Measurements from ENCODE around the gene OR6Y1.

The OR6Y1 gene

GRCh38 chr1:158527190-158527815 is 26.9 kb downstream of the OR6Y1 start:
- H3K9me3 Mint-ChIP-seq: peaks cover 31% of the 10 kb centered on the region

GRCh38 chr1:158521666-158522058 is 32.5 kb downstream of the OR6Y1 start:
- Mint-ChIP-seq H3K27ac (no peak overlapping the region), H3K9me3 (peaks cover 6% of the 10 kb centered on the region), H3K36me3 (ENCODE audit: low read depth) (no peaks in the 10 kb centered on the region), H3K4me1 (ENCODE audit: low read depth) (no peaks in the 10 kb centered on the region), H3K4me3 (no peak overlapping the region), H3K27me3 (peaks cover 7% of the 10 kb centered on the region)
- intact Hi-C loops (cut with micrococcal nuclease): no loop called here

More at GRCh38 chr1:158527190-158527815, 26.9 kb downstream of the OR6Y1 start:
- H3K27me3 Mint-ChIP-seq: peaks cover 12% of the 10 kb centered on the region
- no peaks in the 10 kb centered on the region for H3K4me1 Mint-ChIP-seq (ENCODE audit: low read depth)
- no peaks in the 10 kb centered on the region for H3K36me3 Mint-ChIP-seq (ENCODE audit: low read depth)
- H3K27ac Mint-ChIP-seq: no peak overlapping the region
- intact Hi-C loops (cut with micrococcal nuclease): no loop called here
- H3K4me3 Mint-ChIP-seq: no peak overlapping the region

- H3K4me3 Mint-ChIP-seq: no peak overlapping the region
- H3K9me3 Mint-ChIP-seq: peaks cover under 1% of the 10 kb centered on the region
- H3K36me3 Mint-ChIP-seq (ENCODE audit: low read depth): no peaks in the 10 kb centered on the region
- H3K27me3 Mint-ChIP-seq: peaks cover 7% of the 10 kb centered on the region
- no peak overlapping the region for H3K27ac Mint-ChIP-seq
- intact Hi-C loops (cut with micrococcal nuclease): no loop called here
- H3K4me1 Mint-ChIP-seq (ENCODE audit: low read depth): no peaks in the 10 kb centered on the region
Observed at GRCh38 chr1:158520955-158521665, 33.1 kb downstream of the OR6Y1 start.

GRCh38 chr1:158520021-158520420 is 34.2 kb downstream of the OR6Y1 start:
- Mint-ChIP-seq H3K27ac (no peak overlapping the region), H3K27me3 (peaks cover 9% of the 10 kb centered on the region), H3K4me3 (no peak overlapping the region), H3K4me1 (ENCODE audit: low read depth) (no peaks in the 10 kb centered on the region), H3K9me3 (no peaks in the 10 kb centered on the region), H3K36me3 (ENCODE audit: low read depth) (no peaks in the 10 kb centered on the region)
- intact Hi-C loops (cut with micrococcal nuclease): no loop called here

- H3K4me3 Mint-ChIP-seq: no peak overlapping the region
- intact Hi-C loops (cut with micrococcal nuclease): no loop called here
- peaks cover 6% of the 10 kb centered on the region for H3K27me3 Mint-ChIP-seq
- H3K9me3 Mint-ChIP-seq: no peaks in the 10 kb centered on the region
- no peaks in the 10 kb centered on the region for H3K4me1 Mint-ChIP-seq (ENCODE audit: low read depth)
- no peaks in the 10 kb centered on the region for H3K36me3 Mint-ChIP-seq (ENCODE audit: low read depth)
- no peak overlapping the region for H3K27ac Mint-ChIP-seq
Observed at GRCh38 chr1:158516966-158517365, 37.2 kb downstream of the OR6Y1 start.

- no peak overlapping the region for H3K27ac Mint-ChIP-seq
- no peaks in the 10 kb centered on the region for H3K36me3 Mint-ChIP-seq (ENCODE audit: low read depth)
- H3K4me1 Mint-ChIP-seq (ENCODE audit: low read depth): peaks cover 13% of the 10 kb centered on the region
- H3K4me3 Mint-ChIP-seq: no peak overlapping the region
- intact Hi-C loops (cut with micrococcal nuclease): loop anchor here (10.0 kb wide), 1 partner anchor 285 kb away; no protein-coding TSS in a partner anchor
- H3K9me3 Mint-ChIP-seq: no peaks in the 10 kb centered on the region
- H3K27me3 Mint-ChIP-seq: peaks cover 1% of the 10 kb centered on the region
Observed at GRCh38 chr1:158509471-158510156, 44.6 kb downstream of the OR6Y1 start.

GRCh38 chr1:158507511-158507910 is 46.7 kb downstream of the OR6Y1 start:
- Mint-ChIP-seq H3K9me3 (no peaks in the 10 kb centered on the region), H3K4me1 (ENCODE audit: low read depth) (peaks cover 16% of the 10 kb centered on the region), H3K27me3 (peaks cover 2% of the 10 kb centered on the region), H3K36me3 (ENCODE audit: low read depth) (no peaks in the 10 kb centered on the region), H3K27ac (no peak overlapping the region), H3K4me3 (no peak overlapping the region)
- intact Hi-C loops (cut with micrococcal nuclease): loop anchor here (10.0 kb wide), 1 partner anchor 287 kb away; no protein-coding TSS in a partner anchor

GRCh38 chr1:158506369-158506987 is 47.7 kb downstream of the OR6Y1 start:
- Mint-ChIP-seq H3K4me3 (no peak overlapping the region), H3K4me1 (ENCODE audit: low read depth) (peaks cover 20% of the 10 kb centered on the region), H3K36me3 (ENCODE audit: low read depth) (no peaks in the 10 kb centered on the region), H3K27ac (no peak overlapping the region), H3K27me3 (peaks cover 2% of the 10 kb centered on the region), H3K9me3 (no peaks in the 10 kb centered on the region)
- intact Hi-C loops (cut with micrococcal nuclease): loop anchor here (1.0 to 10.0 kb wide), 3 partner anchors 288 to 562 kb away; no protein-coding TSS in a partner anchor

- intact Hi-C loops (cut with micrococcal nuclease): loop anchor here (1.0 to 10.0 kb wide), 3 partner anchors 162 to 402 kb away; partner anchors contain the start of gene CD1B
- no peaks in the 10 kb centered on the region for H3K9me3 Mint-ChIP-seq
- H3K4me3 Mint-ChIP-seq: no peak overlapping the region
- no peak overlapping the region for H3K27ac Mint-ChIP-seq
- peaks cover 12% of the 10 kb centered on the region for H3K4me1 Mint-ChIP-seq (ENCODE audit: low read depth)
- H3K27me3 Mint-ChIP-seq: peaks cover 4% of the 10 kb centered on the region
- H3K36me3 Mint-ChIP-seq (ENCODE audit: low read depth): no peaks in the 10 kb centered on the region
Observed at GRCh38 chr1:158496374-158496773, 57.8 kb downstream of the OR6Y1 start.

- intact Hi-C loops (cut with micrococcal nuclease): loop anchor here (10.0 kb wide), 2 partner anchors 160 to 400 kb away; partner anchors contain the start of gene CD1B
- Mint-ChIP-seq H3K27ac (no peak overlapping the region), H3K27me3 (peaks cover 2% of the 10 kb centered on the region), H3K36me3 (ENCODE audit: low read depth) (no peaks in the 10 kb centered on the region), H3K4me3 (no peak overlapping the region), H3K4me1 (ENCODE audit: low read depth) (peaks cover 12% of the 10 kb centered on the region), H3K9me3 (no peaks in the 10 kb centered on the region)
Observed at GRCh38 chr1:158494796-158495195, 59.4 kb downstream of the OR6Y1 start.
